ENCODE measurements around the gene IFI27L1. TPM values are rescaled to one million over a fixed set of nuclear protein-coding genes. Genes with fewer than 3 reads are reported as not detected.

IFI27L1 gene
- polyA plus RNA-seq, 3 donors = 2.1 to 3.1 (median 2.2) TPM

DNA sequence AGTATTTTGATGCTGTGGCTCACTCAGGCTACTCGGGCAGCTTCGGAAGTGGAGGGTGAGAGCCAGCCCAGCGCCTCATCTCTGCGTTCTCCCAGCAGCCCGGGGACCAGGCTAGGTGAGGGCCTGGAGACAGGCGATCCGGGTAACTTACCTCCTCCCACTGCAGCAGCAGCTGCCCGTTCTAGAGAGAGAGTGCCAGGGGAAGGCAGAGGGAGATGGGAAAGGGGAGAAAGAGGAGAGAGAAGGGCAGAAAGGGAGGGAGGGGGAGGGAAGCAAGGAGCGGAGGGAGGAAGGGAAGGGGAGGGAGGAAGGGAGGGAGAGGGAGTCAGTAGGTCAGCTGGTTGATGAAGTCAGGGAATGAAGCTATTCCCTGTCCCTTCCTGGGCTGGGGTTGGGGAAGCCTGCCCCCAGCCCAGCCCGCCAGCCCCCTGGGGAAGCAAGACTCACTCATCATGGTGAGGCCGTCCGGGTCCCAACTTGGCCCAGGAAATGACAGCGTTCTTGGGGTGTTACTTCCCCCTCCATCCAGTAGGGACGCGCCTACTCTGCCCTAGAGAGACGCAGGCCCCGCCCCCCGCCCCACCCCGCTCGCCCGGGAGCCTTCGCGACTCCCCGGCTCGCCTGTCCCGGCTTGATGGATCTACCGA lies 48.1 kb downstream of the IFI27L1 start, which contains the start of gene IFI27L2:
TSS of gene IFI27L2 (minus strand) at position 494 of the 647 bp plus-strand sequence. CDS start at position 454, 40 bp downstream.
- peak; percentile 71 to 77 (median 77) for DNase-seq
- H3K36me3 ChIP-seq (replicated peaks in 1 of 2; ENCODE audit: control insufficient read depth in 1 of 2, insufficient read depth in 2 of 2, low read length in 2 of 2) = peaks cover 13 to 15% of the 10 kb centered on the region in 2 donors
- H3K27ac Mint-ChIP-seq = peak within 1 kb of the TSS; percentile 68 to 93 (median 82)

DNA sequence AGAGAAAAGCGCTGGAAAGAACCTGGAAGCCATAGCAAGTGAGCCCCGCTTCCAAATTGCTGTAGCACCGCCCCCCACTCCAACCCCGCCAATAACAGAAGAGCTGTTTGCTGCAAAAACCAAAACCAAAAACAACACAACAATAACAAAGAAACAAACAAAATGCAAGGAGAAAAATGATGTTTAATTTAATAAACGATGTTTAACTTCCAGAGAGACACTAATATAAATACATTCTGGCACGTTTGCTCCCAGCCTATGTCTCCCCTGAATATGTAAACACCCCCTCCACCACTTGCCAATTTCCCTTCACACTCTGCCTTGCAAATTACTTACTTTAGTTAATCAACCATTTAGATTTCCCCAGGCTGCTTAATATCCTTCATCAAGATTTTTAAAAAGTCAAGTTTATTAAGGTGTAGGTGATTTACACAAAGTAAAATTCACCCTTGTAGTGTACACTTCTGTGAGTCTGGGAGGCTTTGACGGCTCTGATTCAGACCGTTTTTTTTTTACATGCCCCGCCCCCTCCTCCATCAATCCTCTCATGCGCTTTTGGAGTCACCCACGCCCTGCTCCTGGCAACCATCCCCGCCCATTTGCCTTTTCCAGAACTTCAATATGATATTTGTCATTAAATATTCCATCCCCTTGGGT lies 48.8 kb downstream of the IFI27L1 start:
- H2AFZ ChIP-seq (ENCODE audit: insufficient read depth, low read depth, low read length, poor library complexity, severe bottlenecking) = peak overlapping the region; percentile 97
- no peaks in the 10 kb centered on the region for H3K79me2 ChIP-seq (ENCODE audit: insufficient read depth, low read length)
- peak overlapping the region; percentile 97 for H3K4me2 ChIP-seq (replicated peaks; ENCODE audit: extremely low read depth, low read length, poor library complexity, severe bottlenecking)
- Mint-ChIP-seq H3K36me3 (peaks cover 6 to 14% of the 10 kb centered on the region in 2 donors), H3K27ac (peak overlapping the region; percentile 10 to 93 (median 71)), H3K4me3 (peak overlapping the region; percentile 86 to 94), H3K9me3 (no peaks in the 10 kb centered on the region), H3K27me3 (ENCODE audit: low read depth in 3 of 3) (peaks cover 6 to 12% (median 11%) of the 10 kb centered on the region in 3 donors), H3K4me1 (peaks cover 16% of the 10 kb centered on the region)
- TF ChIP-seq, protein P1, sequence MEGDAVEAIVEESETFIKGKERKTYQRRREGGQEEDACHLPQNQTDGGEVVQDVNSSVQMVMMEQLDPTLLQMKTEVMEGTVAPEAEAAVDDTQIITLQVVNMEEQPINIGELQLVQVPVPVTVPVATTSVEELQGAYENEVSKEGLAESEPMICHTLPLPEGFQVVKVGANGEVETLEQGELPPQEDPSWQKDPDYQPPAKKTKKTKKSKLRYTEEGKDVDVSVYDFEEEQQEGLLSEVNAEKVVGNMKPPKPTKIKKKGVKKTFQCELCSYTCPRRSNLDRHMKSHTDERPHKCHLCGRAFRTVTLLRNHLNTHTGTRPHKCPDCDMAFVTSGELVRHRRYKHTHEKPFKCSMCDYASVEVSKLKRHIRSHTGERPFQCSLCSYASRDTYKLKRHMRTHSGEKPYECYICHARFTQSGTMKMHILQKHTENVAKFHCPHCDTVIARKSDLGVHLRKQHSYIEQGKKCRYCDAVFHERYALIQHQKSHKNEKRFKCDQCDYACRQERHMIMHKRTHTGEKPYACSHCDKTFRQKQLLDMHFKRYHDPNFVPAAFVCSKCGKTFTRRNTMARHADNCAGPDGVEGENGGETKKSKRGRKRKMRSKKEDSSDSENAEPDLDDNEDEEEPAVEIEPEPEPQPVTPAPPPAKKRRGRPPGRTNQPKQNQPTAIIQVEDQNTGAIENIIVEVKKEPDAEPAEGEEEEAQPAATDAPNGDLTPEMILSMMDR (IDR thresholded peaks at IDR 0.05) = peak; percentile 6
- H3K27me3 ChIP-seq (ENCODE audit: control insufficient read depth in 2 of 2, insufficient read depth in 2 of 2, low read length in 2 of 2) = peaks cover 0 to 8% of the 10 kb centered on the region in 2 donors
- no peak overlapping the region for H3K27ac ChIP-seq (ENCODE audit: low read depth in 1 of 2, low read length in 2 of 2)
- intact Hi-C loops (cut with micrococcal nuclease) = loop anchor here (2.0 to 5.0 kb wide), 4 partner anchors 42 to 103 kb away; partner anchors contain the start of genes OTUB2 (in 1 of the 2) and PPP4R4 (in 1 of the 2)
- DNase-seq = peak; percentile 35 to 53 (median 39)
- peak overlapping the region; percentile 50 to 79 (median 78) for H3K4me3 ChIP-seq (replicated peaks in 1 of 3; ENCODE audit: low read depth in 2 of 3, low read length in 3 of 3)
- H3K36me3 ChIP-seq (replicated peaks in 1 of 2; ENCODE audit: control insufficient read depth in 1 of 2, insufficient read depth in 2 of 2, low read length in 2 of 2) = peaks cover 13 to 15% of the 10 kb centered on the region in 2 donors
- peak overlapping the region; percentile 63 for H3K9ac ChIP-seq (ENCODE audit: insufficient read depth, low read length, poor library complexity, severe bottlenecking)
- no peaks in the 10 kb centered on the region for H3K9me3 ChIP-seq (replicated peaks in 1 of 2; ENCODE audit: control insufficient read depth in 1 of 2, insufficient read depth in 1 of 2, low read length in 2 of 2)
- H4K20me1 ChIP-seq (ENCODE audit: insufficient read depth, low read length) = no peaks in the 10 kb centered on the region
- WGBS (ENCODE audit: insufficient coverage) = 0% methylated on average over 4 of the region's 12 CpGs
- peaks cover 13 to 24% of the 10 kb centered on the region in 2 donors for H3K4me1 ChIP-seq (ENCODE audit: control insufficient read depth in 1 of 2, insufficient read depth in 2 of 2, low read length in 2 of 2)

More for the DNA sequence above, 48.1 kb downstream of the IFI27L1 start, which contains the start of gene IFI27L2:
- Mint-ChIP-seq H3K36me3 (peaks cover 6 to 14% of the 10 kb centered on the region in 2 donors), H3K4me1 (peaks cover 16% of the 10 kb centered on the region), H3K27me3 (ENCODE audit: low read depth in 3 of 3) (peaks cover 6 to 13% (median 12%) of the 10 kb centered on the region in 3 donors), H3K4me3 (peak within 1 kb of the TSS; percentile 86 to 94), H3K9me3 (no peaks in the 10 kb centered on the region)
- no peaks in the 10 kb centered on the region for H4K20me1 ChIP-seq (ENCODE audit: insufficient read depth, low read length)
- no peaks in the 10 kb centered on the region for H3K79me2 ChIP-seq (ENCODE audit: insufficient read depth, low read length)
- peak within 1 kb of the TSS; percentile 97 for H3K4me2 ChIP-seq (replicated peaks; ENCODE audit: extremely low read depth, low read length, poor library complexity, severe bottlenecking)
- peak within 1 kb of the TSS; percentile 50 to 79 (median 78) for H3K4me3 ChIP-seq (replicated peaks in 1 of 3; ENCODE audit: low read depth in 2 of 3, low read length in 3 of 3)
- no peaks in the 10 kb centered on the region for H3K9me3 ChIP-seq (replicated peaks in 1 of 2; ENCODE audit: control insufficient read depth in 1 of 2, insufficient read depth in 1 of 2, low read length in 2 of 2)
- WGBS (ENCODE audit: insufficient coverage) = 0% methylated on average over 11 of the region's 27 CpGs
- peaks cover 13 to 24% of the 10 kb centered on the region in 2 donors for H3K4me1 ChIP-seq (ENCODE audit: control insufficient read depth in 1 of 2, insufficient read depth in 2 of 2, low read length in 2 of 2)
- peak within 1 kb of the TSS; percentile 63 for H3K9ac ChIP-seq (ENCODE audit: insufficient read depth, low read length, poor library complexity, severe bottlenecking)
- H2AFZ ChIP-seq (ENCODE audit: insufficient read depth, low read depth, low read length, poor library complexity, severe bottlenecking) = peak within 1 kb of the TSS; percentile 97
- TF ChIP-seq, protein P1 (IDR thresholded peaks at IDR 0.05) = peak; percentile 18
- peaks cover 0 to 8% of the 10 kb centered on the region in 2 donors for H3K27me3 ChIP-seq (ENCODE audit: control insufficient read depth in 2 of 2, insufficient read depth in 2 of 2, low read length in 2 of 2)
- intact Hi-C loops (cut with micrococcal nuclease) = loop anchor here in 1 of 2 donors (2.0 kb wide), 1 partner anchor 52 kb away; no protein-coding TSS in a partner anchor
- peak within 1 kb of the TSS in 1 of 2 donors; percentile 74 for H3K27ac ChIP-seq (ENCODE audit: low read depth in 1 of 2, low read length in 2 of 2)

Measured in CD14-positive monocyte (primary cell).